Lower lobe of right lung (tissue), 2 donors: Measurements from ENCODE around the gene SLC48A1. TPM values are rescaled to one million over a fixed set of nuclear protein-coding genes. Genes with fewer than 3 reads are reported as not detected.
A peak's percentile ranks its signal among the peaks of the same experiment; 100 is the strongest.

Experiments
- ATAC-seq, 2 donors: fragments of 200-7000 bp; cut with Tn5 transposase; one replicate each; pipeline ENCODE4 v1.9.1; 2020 to 2022; ENCODE audit warnings: mild to moderate bottlenecking in 2 of 2, moderate library complexity in 2 of 2
- DNase-seq: peaks from one replicate; pipeline ENCODE4 v3.0.0-alpha.2; 2020
- H3K27ac ChIP-seq: fragments of 200-600 bp; one replicate; pipeline ENCODE4 v1.8.0; 2022
- H3K27me3 ChIP-seq: fragments of 200-600 bp; one replicate; pipeline ENCODE4 v1.8.0; 2022; ENCODE audit warnings: low read depth
- H3K36me3 ChIP-seq: fragments of 200-600 bp; one replicate; pipeline ENCODE4 v1.8.0; 2022; ENCODE audit warnings: mild to moderate bottlenecking
- H3K4me1 ChIP-seq: fragments of 200-600 bp; one replicate; pipeline ENCODE4 v1.8.0; 2022
- H3K4me3 ChIP-seq: fragments of 200-600 bp; one replicate; pipeline ENCODE4 v1.8.0; 2022; ENCODE audit warnings: mild to moderate bottlenecking
- H3K9me3 ChIP-seq: fragments of 200-600 bp; one replicate; pipeline ENCODE4 v1.8.0; 2022
- intact Hi-C: fragments of 100-400 bp; cut with DNase I; formaldehyde crosslinking; loops from one replicate; pipeline ENCODE4 v1.11.0; 2022
- total RNA-seq: library from RNA; stranded (reverse); fragmentation: NEBNext Ultra II Directional; extraction: Animal tissue kit (Norgen Biotek cat#: 25700); gene quantifications from one replicate; pipeline ENCODE4 v1.2.1, GENCODE V29; 2021
- TF ChIP-seq, protein P1 (sequence below): fragments of 200-600 bp; IDR thresholded peaks from one replicate; pipeline ENCODE4 v1.8.0; 2022; ENCODE audit warnings: antibody characterized with exemption, mild to moderate bottlenecking
- donor health status: DM: no; HTN: yes; CAD: no; lungs with severe emphysema.

Gene SLC48A1
- total RNA-seq, 1 donor from 2014 or later, result 39.9 TPM

DNA sequence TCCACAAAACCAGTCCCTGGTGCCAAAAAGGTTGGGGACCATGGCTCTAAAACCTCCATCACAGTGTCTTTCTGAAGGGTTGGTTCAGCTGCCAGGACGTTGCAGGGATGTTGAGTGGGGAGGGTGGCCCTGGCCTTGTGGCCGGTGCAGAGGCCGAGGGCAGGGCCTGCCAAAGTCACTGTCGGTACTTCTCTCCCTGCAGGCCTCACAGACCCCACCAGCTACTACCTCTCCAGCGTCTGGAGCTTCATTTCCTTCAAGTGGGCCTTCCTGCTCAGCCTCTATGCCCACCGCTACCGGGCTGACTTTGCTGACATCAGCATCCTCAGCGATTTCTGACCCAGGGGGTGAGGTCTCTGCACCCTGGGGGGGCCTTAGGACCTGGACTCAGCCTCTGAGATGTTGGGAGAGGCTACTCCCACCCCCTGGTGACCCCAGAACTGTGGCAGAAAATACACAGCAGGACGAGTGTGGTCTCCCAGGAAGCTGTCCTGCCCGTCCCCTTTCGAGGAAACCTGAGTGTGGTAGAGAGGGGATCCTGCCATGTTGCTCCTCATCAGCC, 7.0 kb downstream of the SLC48A1 start:
- intact Hi-C loops, result loop anchor here (5.0 kb wide), 1 partner anchor 38 kb away; no protein-coding TSS in a partner anchor
- Histone ChIP-seq H3K9me3 (no peaks in the 10 kb centered on the region), H3K36me3 (peaks cover 35% of the 10 kb centered on the region), H3K4me1 (peaks cover 46% of the 10 kb centered on the region), H3K27ac (no peak overlapping the region), H3K4me3 (no peak overlapping the region), H3K27me3 (no peaks in the 10 kb centered on the region)
- TF ChIP-seq, protein P1, sequence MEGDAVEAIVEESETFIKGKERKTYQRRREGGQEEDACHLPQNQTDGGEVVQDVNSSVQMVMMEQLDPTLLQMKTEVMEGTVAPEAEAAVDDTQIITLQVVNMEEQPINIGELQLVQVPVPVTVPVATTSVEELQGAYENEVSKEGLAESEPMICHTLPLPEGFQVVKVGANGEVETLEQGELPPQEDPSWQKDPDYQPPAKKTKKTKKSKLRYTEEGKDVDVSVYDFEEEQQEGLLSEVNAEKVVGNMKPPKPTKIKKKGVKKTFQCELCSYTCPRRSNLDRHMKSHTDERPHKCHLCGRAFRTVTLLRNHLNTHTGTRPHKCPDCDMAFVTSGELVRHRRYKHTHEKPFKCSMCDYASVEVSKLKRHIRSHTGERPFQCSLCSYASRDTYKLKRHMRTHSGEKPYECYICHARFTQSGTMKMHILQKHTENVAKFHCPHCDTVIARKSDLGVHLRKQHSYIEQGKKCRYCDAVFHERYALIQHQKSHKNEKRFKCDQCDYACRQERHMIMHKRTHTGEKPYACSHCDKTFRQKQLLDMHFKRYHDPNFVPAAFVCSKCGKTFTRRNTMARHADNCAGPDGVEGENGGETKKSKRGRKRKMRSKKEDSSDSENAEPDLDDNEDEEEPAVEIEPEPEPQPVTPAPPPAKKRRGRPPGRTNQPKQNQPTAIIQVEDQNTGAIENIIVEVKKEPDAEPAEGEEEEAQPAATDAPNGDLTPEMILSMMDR, result no peak
- DNase-seq (peak; percentile 35), ATAC-seq (peak in 1 of 2 donors; percentile 3)

DNA sequence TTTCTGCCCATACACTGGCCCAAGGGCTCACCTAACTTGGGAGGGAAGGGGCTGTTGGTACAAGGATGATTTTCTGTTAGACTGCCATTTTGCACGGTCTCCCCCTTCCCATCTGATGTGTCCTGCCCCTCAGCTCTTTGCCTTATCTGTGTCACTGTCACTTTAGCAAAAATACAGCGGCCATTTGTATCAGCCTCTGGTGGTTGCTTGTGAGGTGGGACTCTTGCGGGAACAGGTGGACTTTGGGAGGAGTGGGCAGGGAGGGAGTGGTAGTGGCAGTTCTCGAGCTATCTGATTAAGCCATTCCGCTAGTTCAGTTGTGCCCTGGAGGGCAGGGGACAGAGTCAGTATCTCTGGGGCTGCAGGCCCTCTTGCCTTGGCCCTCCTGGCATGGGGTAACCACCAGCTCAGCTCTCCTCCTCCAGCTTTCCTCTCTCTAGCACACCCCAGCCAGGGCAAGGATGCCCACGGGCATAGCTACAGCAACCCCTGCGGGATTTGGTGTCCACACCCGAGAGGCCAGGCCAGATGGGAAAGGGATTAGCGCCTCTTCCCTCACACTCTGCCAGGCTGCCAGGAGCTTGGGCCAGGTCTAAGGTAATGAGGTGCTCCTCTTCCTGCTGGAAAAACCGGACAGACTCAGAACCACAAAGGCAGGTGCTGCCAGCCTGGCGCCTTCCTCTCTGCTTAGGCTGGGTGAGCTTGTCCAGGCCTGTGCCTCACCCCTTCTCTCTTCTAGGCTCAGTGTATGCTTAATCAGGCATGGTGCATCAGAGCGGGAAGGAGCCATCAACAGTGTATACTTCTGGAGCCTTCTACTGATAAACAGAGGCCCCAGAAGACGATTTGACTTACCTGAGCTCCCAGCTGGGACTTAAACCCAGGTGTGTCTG, 8.7 kb downstream of the SLC48A1 start:
- TF ChIP-seq, protein P1, result no peak
- no peak overlapping the region for H3K4me3 ChIP-seq
- intact Hi-C loops, result no loop called here
- ATAC-seq (no peak), DNase-seq (peak; percentile 38)
- H3K9me3 ChIP-seq, result no peaks in the 10 kb centered on the region
- H3K27me3 ChIP-seq, result no peaks in the 10 kb centered on the region
- peaks cover 29% of the 10 kb centered on the region for H3K4me1 ChIP-seq
- no peak overlapping the region for H3K27ac ChIP-seq
- H3K36me3 ChIP-seq, result peaks cover 52% of the 10 kb centered on the region

DNA sequence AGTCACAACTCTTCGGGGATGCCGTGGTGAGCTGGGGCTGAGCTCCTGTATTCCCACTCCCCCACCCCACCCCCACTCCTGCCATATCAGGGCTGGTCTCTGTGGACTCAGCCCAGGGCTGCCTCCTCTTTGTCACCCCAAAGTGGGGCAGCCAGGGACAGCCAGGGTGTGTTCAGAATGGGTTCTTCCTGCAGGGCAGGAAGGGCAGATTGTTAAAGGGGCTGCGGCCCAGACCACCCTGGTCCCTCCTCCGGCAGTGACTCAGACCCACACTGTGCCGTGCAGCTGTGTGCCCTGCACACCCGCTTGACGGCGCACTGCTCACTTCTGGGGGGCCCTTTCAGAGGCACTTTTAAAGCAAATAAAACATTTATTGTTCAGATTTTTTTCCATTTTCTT, 9.3 kb downstream of the SLC48A1 start:
- peaks cover 59% of the 10 kb centered on the region for H3K36me3 ChIP-seq
- ATAC-seq (no peak), DNase-seq (peak; percentile 40)
- TF ChIP-seq, protein P1, result no peak
- H3K9me3 ChIP-seq, result no peaks in the 10 kb centered on the region
- H3K4me3 ChIP-seq, result no peak overlapping the region
- intact Hi-C loops, result no loop called here
- H3K27ac ChIP-seq, result no peak overlapping the region
- peaks cover 22% of the 10 kb centered on the region for H3K4me1 ChIP-seq
- no peaks in the 10 kb centered on the region for H3K27me3 ChIP-seq

DNA sequence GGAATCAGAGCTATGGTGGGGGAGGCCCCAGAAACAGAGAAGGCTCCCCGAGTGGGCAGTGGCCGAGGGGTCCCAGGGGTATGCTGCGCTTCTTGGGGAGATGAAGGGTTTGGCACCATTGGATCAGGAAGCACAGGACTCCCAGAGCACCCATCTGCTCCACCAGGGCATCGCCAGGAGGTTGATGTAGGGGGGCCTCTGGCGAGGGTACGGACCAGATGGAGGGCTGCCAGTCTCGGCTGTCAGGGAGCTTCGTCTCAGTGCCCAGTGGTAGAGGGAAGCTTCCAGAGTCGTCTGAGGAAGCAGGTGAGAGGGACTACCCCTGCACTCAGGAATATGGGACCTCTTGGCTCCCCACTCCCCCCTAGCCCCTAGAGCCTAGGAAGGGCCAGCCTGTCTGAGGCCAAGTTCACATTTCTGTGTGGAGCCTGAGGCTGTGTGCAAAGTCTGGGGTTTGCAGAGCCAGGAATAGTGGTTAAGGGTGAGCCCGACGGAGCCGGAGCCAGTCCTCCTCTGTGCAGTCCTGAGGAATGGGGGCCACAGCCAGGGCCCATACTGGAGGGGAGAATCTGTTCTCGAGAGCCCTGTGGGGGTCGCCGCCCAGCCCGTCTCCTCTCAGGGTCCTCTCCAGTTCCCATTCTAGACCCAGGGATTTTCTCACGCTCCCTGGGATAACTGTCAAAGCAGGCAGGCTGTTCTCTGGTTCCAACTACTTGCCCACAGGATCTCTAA, 10.2 kb downstream of the SLC48A1 start:
- Histone ChIP-seq H3K9me3 (no peaks in the 10 kb centered on the region), H3K4me3 (no peak overlapping the region), H3K36me3 (peaks cover 67% of the 10 kb centered on the region), H3K27ac (no peak overlapping the region), H3K27me3 (no peaks in the 10 kb centered on the region), H3K4me1 (peaks cover 14% of the 10 kb centered on the region)
- DNase-seq, result peak; percentile 30
- intact Hi-C loops, result no loop called here
- ATAC-seq, result no peak
- TF ChIP-seq, protein P1, result no peak
